Astrocyte (in vitro differentiated cells and primary cell): Measurements from ENCODE around the gene SRSF5. TPM values are rescaled to one million over a fixed set of nuclear protein-coding genes. Genes with fewer than 3 reads are reported as not detected.

Experiments used
- DNase-seq: peaks from one replicate; pipeline ENCODE4 v3.0.0-alpha.2; 2010; ENCODE audit warnings: low read depth
- FAIRE-seq: peaks from 2 replicates; lab custom pipeline; 2011; peaks lifted over from hg19 to GRCh38; lab: Jason Lieb, UNC
- H2AFZ ChIP-seq: 2 replicates; pipeline ENCODE4 v1.6.0; 2012; ENCODE audit warnings: low read depth, low read length, inconsistent platforms
- H3K27ac ChIP-seq: 2 replicates; pipeline ENCODE4 v1.5.1; 2011; ENCODE audit warnings: low read depth, low read length, inconsistent platforms
- H3K27me3 ChIP-seq: 2 replicates; pipeline ENCODE4 v1.6.0; 2011; ENCODE audit warnings: low read length, inconsistent platforms; ENCODE audit not compliant: insufficient read depth
- H3K36me3 ChIP-seq: 2 replicates; pipeline ENCODE4 v1.5.1; 2011; ENCODE audit warnings: low read length, inconsistent platforms; ENCODE audit not compliant: insufficient read depth
- H3K4me1 ChIP-seq: 2 replicates; pipeline ENCODE4 v1.5.1; 2011; ENCODE audit warnings: low read length, inconsistent platforms; ENCODE audit not compliant: insufficient read depth
- H3K4me2 ChIP-seq: 2 replicates; pipeline ENCODE4 v1.6.0; 2012; ENCODE audit warnings: low read length, inconsistent platforms
- H3K4me3 ChIP-seq: 2 replicates; pipeline ENCODE4 v1.5.1; 2011; ENCODE audit warnings: low read depth, mild to moderate bottlenecking, low read length, inconsistent platforms; ENCODE audit not compliant: insufficient read depth
- H3K79me2 ChIP-seq: 2 replicates; pipeline ENCODE4 v1.6.0; 2012; ENCODE audit warnings: mild to moderate bottlenecking, low read length, inconsistent platforms; ENCODE audit not compliant: insufficient read depth
- H3K9ac ChIP-seq: 2 replicates; pipeline ENCODE4 v1.6.0; 2012; ENCODE audit warnings: mild to moderate bottlenecking, low read length, inconsistent platforms
- H3K9me3 ChIP-seq: 2 replicates; pipeline ENCODE4 v1.5.1; 2012; ENCODE audit warnings: low read depth, mild to moderate bottlenecking, low read length, inconsistent platforms; ENCODE audit not compliant: insufficient read depth
- H4K20me1 ChIP-seq: 2 replicates; pipeline ENCODE4 v1.6.0; 2012; ENCODE audit warnings: low read length, inconsistent platforms; ENCODE audit not compliant: insufficient read depth
- H3K27ac Mint-ChIP-seq: one replicate; pipeline ENCODE4 v1.8.0; 2021; ENCODE audit warnings: mild to moderate bottlenecking, mixed read lengths; ENCODE audit not compliant: unreplicated experiment
- H3K27me3 Mint-ChIP-seq: one replicate; pipeline ENCODE4 v1.8.0; 2021; ENCODE audit warnings: low read depth, mixed read lengths; ENCODE audit not compliant: unreplicated experiment
- H3K36me3 Mint-ChIP-seq: one replicate; pipeline ENCODE4 v1.8.0; 2021; ENCODE audit warnings: low read depth, mixed read lengths; ENCODE audit not compliant: unreplicated experiment
- H3K4me1 Mint-ChIP-seq: one replicate; pipeline ENCODE4 v1.8.0; 2021; ENCODE audit warnings: low read depth, mixed read lengths; ENCODE audit not compliant: unreplicated experiment
- H3K4me3 Mint-ChIP-seq: one replicate; pipeline ENCODE4 v1.8.0; 2021; ENCODE audit warnings: mild to moderate bottlenecking, moderate library complexity, mixed read lengths; ENCODE audit not compliant: unreplicated experiment
- H3K9me3 Mint-ChIP-seq: one replicate; pipeline ENCODE4 v1.8.0; 2021; ENCODE audit warnings: mild to moderate bottlenecking, mixed read lengths; ENCODE audit not compliant: unreplicated experiment
- EZH2 ChIP-seq: IDR thresholded peaks from 2 replicates; pipeline ENCODE4 v1.6.1; 2012; ENCODE audit warnings: mild to moderate bottlenecking, low read length, inconsistent platforms; ENCODE audit not compliant: insufficient read depth
- total RNA-seq: library from RNA; stranded (reverse); gene quantifications from 2 replicates; pipeline ENCODE4 v1.2.1, GENCODE V29; 2021
- TF ChIP-seq, protein P1 (sequence below): IDR thresholded peaks from 2 replicates; pipeline ENCODE4 v1.5.1; 2011; ENCODE audit warnings: low read depth, mild to moderate bottlenecking, inconsistent platforms, low read length, moderate library complexity; ENCODE audit not compliant: insufficient read depth

SRSF5 gene
- total RNA-seq, 1 donor from 2014 or later = 195 TPM

DNA sequence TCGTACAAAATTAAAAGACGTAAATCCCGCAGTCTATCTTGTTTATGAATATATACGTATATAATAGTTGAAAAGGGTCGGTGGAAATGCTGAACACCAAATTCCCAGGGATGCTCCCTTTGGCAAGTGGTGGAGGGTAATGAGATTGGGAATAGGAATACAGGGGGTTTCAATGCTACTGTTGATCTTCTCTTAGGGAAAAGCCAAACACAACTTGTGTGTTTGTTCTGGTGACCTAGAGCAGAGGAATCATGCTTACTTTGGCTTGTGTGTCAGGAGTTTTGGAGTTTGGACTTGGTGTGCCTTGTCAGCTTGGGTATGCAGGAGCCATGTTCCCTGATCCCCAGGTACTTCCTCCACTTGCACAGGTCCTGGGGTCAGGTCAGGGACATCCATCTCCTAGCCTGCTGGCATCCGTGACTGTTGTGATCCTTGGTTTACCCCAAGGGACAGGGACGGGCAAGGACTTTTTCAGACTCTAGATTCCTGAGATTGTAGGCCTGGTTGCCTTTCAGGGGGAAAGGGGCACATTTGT is 26.0 kb downstream of the SRSF5 start:
- Histone ChIP-seq H3K27me3 (no peaks in the 10 kb centered on the region), H4K20me1 (no peaks in the 10 kb centered on the region), H3K9me3 (no peaks in the 10 kb centered on the region), H2AFZ (no peak overlapping the region), H3K4me3 (no peak overlapping the region), H3K36me3 (no peaks in the 10 kb centered on the region), H3K4me2 (no peak overlapping the region), H3K27ac (no peak overlapping the region), H3K4me1 (no peaks in the 10 kb centered on the region), H3K79me2 (no peaks in the 10 kb centered on the region), H3K9ac (no peak overlapping the region)
- FAIRE-seq (no peak), DNase-seq (no peak)
- H3K27ac Mint-ChIP-seq = no peak overlapping the region
- TF ChIP-seq EZH2 = no peak
- TF ChIP-seq, protein P1, sequence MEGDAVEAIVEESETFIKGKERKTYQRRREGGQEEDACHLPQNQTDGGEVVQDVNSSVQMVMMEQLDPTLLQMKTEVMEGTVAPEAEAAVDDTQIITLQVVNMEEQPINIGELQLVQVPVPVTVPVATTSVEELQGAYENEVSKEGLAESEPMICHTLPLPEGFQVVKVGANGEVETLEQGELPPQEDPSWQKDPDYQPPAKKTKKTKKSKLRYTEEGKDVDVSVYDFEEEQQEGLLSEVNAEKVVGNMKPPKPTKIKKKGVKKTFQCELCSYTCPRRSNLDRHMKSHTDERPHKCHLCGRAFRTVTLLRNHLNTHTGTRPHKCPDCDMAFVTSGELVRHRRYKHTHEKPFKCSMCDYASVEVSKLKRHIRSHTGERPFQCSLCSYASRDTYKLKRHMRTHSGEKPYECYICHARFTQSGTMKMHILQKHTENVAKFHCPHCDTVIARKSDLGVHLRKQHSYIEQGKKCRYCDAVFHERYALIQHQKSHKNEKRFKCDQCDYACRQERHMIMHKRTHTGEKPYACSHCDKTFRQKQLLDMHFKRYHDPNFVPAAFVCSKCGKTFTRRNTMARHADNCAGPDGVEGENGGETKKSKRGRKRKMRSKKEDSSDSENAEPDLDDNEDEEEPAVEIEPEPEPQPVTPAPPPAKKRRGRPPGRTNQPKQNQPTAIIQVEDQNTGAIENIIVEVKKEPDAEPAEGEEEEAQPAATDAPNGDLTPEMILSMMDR = no peak
- peaks cover 7% of the 10 kb centered on the region for H3K27me3 Mint-ChIP-seq
- no peaks in the 10 kb centered on the region for H3K4me1 Mint-ChIP-seq
- H3K36me3 Mint-ChIP-seq = peaks cover 3% of the 10 kb centered on the region
- peaks cover 2% of the 10 kb centered on the region for H3K9me3 Mint-ChIP-seq
- H3K4me3 Mint-ChIP-seq = no peak overlapping the region

DNA sequence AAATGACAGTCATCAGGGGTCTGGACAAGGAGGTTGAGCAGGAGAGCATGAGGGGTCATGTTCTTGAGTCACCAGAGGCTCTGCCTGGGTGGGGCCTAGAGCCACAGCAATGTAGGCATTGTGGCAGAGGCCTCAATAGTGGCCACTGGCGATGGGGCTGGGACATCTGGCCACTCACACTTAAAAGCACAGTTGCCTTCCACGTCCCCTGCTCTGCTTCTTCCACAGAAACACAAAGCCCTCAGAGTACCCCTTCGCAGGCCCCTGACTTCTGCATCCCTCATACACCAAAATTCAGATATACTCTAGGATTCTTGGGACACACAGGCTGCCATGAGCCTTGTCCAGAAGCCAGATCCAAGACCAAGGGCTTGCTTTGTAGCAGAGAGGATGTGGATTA is 27.8 kb downstream of the SRSF5 start:
- Histone ChIP-seq H3K36me3 (no peaks in the 10 kb centered on the region), H3K9ac (no peak overlapping the region), H3K27me3 (no peaks in the 10 kb centered on the region), H3K79me2 (no peaks in the 10 kb centered on the region), H4K20me1 (no peaks in the 10 kb centered on the region), H3K9me3 (no peaks in the 10 kb centered on the region), H2AFZ (no peak overlapping the region), H3K4me2 (no peak overlapping the region), H3K27ac (no peak overlapping the region), H3K4me1 (no peaks in the 10 kb centered on the region), H3K4me3 (no peak overlapping the region)
- H3K4me3 Mint-ChIP-seq = no peak overlapping the region
- DNase-seq = no peak
- peaks cover 2% of the 10 kb centered on the region for H3K9me3 Mint-ChIP-seq
- TF ChIP-seq, protein P1 = no peak
- no peak for TF ChIP-seq EZH2
- peaks cover 7% of the 10 kb centered on the region for H3K27me3 Mint-ChIP-seq
- no peaks in the 10 kb centered on the region for H3K4me1 Mint-ChIP-seq
- no peak overlapping the region for H3K27ac Mint-ChIP-seq
- no peak for FAIRE-seq
- peaks cover 2% of the 10 kb centered on the region for H3K36me3 Mint-ChIP-seq

DNA sequence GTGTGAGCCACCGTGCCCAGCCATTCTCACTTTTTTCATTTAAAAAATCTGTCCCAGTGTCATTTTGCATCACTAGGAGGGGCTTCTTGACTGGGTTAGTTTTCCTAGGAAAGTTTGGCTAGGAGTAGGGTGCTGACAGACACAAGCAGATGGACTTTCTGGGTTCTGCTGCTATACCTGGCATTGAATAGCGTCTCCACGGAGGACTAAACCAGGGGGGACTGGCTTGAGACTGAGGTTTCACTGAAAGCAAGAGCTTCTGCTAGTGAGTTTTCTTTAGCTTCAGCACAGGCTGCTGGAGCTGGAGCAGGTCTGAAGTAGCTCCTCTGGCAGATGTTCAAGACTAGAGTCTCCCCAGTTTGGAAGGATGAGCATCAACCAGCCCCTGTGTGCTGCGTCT is 28.7 kb downstream of the SRSF5 start:
- no peak overlapping the region for H3K4me3 ChIP-seq
- H4K20me1 ChIP-seq = no peaks in the 10 kb centered on the region
- H3K79me2 ChIP-seq = no peaks in the 10 kb centered on the region
- no peaks in the 10 kb centered on the region for H3K27me3 ChIP-seq
- TF ChIP-seq, protein P1 = no peak
- no peak for TF ChIP-seq EZH2
- no peak overlapping the region for H3K27ac Mint-ChIP-seq
- peaks cover 4% of the 10 kb centered on the region for H3K9me3 Mint-ChIP-seq
- no peaks in the 10 kb centered on the region for H3K36me3 ChIP-seq
- H3K4me3 Mint-ChIP-seq = no peak overlapping the region
- no peaks in the 10 kb centered on the region for H3K4me1 Mint-ChIP-seq
- H3K9me3 ChIP-seq = no peaks in the 10 kb centered on the region
- FAIRE-seq (no peak), DNase-seq (no peak)
- no peak overlapping the region for H3K4me2 ChIP-seq
- no peak overlapping the region for H2AFZ ChIP-seq
- H3K4me1 ChIP-seq = no peaks in the 10 kb centered on the region
- H3K9ac ChIP-seq = no peak overlapping the region
- no peak overlapping the region for H3K27ac ChIP-seq
- peaks cover 7% of the 10 kb centered on the region for H3K27me3 Mint-ChIP-seq
- H3K36me3 Mint-ChIP-seq = peaks cover 2% of the 10 kb centered on the region
